ENCODE results near the gene NKX6-1. TPM values are rescaled to one million over a fixed set of nuclear protein-coding genes. Genes with fewer than 3 reads are reported as not detected.

Gene NKX6-1
- total RNA-seq = under 1 TPM in 1 of 4 donors, not detected in 3; 0.10 TPM

DNA sequence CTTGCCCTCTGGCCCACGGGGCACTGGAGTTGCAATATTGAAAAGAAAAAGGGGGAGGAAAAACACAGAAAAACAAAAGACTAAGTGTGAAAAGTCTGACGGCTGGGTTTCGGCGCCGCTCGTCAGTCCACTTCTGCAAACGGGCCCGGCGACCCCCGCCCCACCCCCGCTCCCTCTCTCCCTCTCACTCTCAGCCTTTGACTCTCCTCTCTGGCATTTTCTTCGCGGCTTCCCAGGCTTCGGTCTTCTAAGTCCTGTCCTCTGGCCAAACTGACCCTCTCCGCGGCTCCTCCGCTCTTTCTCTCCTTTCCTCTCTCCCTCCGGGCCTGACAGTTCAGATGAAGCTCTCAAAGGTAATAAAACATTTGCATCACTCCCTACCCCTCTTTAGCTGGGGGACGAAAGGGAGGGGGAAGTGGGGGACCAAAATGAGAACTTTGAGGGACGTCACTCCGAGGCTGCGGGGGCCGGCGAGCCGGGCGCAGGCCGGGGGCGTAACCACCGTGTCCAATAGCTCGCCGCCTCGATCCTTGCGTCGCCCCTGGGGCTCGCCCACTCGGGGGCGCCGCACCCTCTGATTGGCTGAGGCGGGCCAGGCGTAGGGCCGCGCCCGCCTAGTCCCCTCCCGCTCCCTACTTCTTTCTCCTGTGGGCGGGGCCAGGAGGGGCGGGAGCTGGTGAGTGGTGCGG, at the start of gene NKX6-1:
Gene NKX6-1 (minus strand): TSS at position 358 of the 689 bp plus-strand sequence. CDS start 1,064 bp downstream, outside the sequence.
- peak in 1 of 2 donors; percentile 91 for DNase-seq (ENCODE audit: low spot score in 2 of 2)
- intact Hi-C loops (cut with DNase I; ENCODE audit: low total_unique reads) = no loop called here
- 2 to 3% methylated on average over 46 to 47 of the region's 47 CpGs for WGBS, 2 donors
- H3K4me3 ChIP-seq (ENCODE audit: low read depth, poor library complexity, severe bottlenecking) = peak within 1 kb of the TSS; percentile 12
- no peak for TF ChIP-seq POLR2A (IDR thresholded peaks at IDR 0.05)
- TF ChIP-seq CTCF (IDR thresholded peaks at IDR 0.05) = no peak

DNA sequence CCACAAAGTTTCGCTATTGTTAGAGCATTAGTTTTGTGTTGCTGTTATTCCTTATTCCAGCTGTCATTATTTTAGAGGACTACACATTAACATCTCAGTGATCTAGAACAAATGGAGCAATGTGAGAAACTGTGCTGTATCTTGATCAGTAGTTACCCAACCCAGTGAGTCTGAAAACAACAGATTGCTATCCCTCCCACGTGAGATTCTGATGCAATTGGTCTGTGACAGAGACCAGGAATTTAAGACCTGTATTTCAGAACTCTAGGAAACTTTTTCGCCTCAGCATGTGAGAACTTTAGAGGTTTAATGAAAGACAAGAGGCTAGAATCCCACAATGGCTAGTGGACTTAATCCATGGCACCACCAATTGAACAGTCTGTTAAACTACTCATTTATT, 48.1 kb upstream of the NKX6-1 start:
- TF ChIP-seq CTCF (IDR thresholded peaks at IDR 0.05) (no peak), POLR2A (IDR thresholded peaks at IDR 0.05) (no peak)
- H3K4me3 ChIP-seq (ENCODE audit: low read depth, poor library complexity, severe bottlenecking) = no peak overlapping the region
- 72 to 80% methylated on average over 3 of the region's 3 CpGs for WGBS, 2 donors
- intact Hi-C loops (cut with DNase I; ENCODE audit: low total_unique reads) = no loop called here
- no peak for DNase-seq (ENCODE audit: low spot score in 2 of 2)

GRCh38 chr4:84545093-84545492, 46.0 kb upstream of the NKX6-1 start:
- intact Hi-C loops (cut with DNase I; ENCODE audit: low total_unique reads) = no loop called here
- no peak overlapping the region for H3K4me3 ChIP-seq (ENCODE audit: low read depth, poor library complexity, severe bottlenecking)
- DNase-seq (ENCODE audit: low spot score in 2 of 2) = no peak
- TF ChIP-seq CTCF (IDR thresholded peaks at IDR 0.05) (no peak), POLR2A (IDR thresholded peaks at IDR 0.05) (no peak)
- 72 to 82% methylated on average over 5 of the region's 5 CpGs for WGBS, 2 donors

DNA sequence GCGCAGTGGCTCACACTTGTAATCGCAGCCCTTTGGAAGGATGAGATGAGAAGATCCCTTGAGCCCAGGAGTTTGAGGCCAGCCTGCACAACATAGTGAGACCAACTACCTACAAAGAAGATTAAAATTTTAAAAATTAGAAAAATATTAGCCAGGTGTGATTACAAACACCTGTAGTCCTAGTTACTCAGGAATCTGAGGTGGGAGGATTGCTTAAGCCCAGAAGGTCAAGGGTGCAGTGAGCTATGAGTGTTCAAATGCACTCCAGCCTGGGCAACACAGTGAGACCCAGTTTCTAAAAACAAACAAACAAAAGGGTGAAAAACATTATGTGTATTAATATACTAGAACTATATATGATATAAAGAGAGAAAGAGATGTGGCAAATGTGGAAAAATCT, 36.8 kb upstream of the NKX6-1 start:
- no peak for DNase-seq (ENCODE audit: low spot score in 2 of 2)
- no peak overlapping the region for H3K4me3 ChIP-seq (ENCODE audit: low read depth, poor library complexity, severe bottlenecking)
- TF ChIP-seq POLR2A (IDR thresholded peaks at IDR 0.05) (no peak), CTCF (IDR thresholded peaks at IDR 0.05) (no peak)
- intact Hi-C loops (cut with DNase I; ENCODE audit: low total_unique reads) = no loop called here
- 94 to 100% methylated on average over 2 of the region's 2 CpGs for WGBS, 2 donors

- no peak overlapping the region for H3K4me3 ChIP-seq (ENCODE audit: low read depth, poor library complexity, severe bottlenecking)
- intact Hi-C loops (cut with DNase I; ENCODE audit: low total_unique reads) = no loop called here
- TF ChIP-seq POLR2A (IDR thresholded peaks at IDR 0.05) = no peak
- TF ChIP-seq CTCF (IDR thresholded peaks at IDR 0.05) = no peak
- WGBS, 2 donors = 78 to 85% methylated on average over 2 of the region's 2 CpGs
- no peak for DNase-seq (ENCODE audit: low spot score in 2 of 2)
Measured at GRCh38 chr4:84531689-84532088, 32.6 kb upstream of the NKX6-1 start.

DNA sequence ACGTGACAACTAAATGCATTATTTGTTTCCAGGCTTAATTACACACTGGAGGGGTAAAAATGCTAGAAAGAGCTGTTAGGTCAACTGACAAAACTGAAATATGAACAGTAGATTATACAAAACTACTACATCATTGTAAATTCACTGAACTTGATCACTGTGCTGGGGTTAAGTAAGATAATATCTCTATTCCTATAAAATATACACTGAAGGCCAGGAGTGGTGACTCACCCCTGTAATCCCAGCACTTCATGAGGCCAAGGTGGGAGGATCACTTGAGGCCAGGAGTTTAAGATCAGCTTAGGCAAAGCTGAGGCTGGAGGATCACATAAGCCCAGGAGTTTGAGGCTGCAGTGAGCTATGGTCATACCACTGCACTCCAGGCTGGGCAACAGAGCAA, 31.8 kb upstream of the NKX6-1 start:
- intact Hi-C loops (cut with DNase I; ENCODE audit: low total_unique reads) = no loop called here
- no peak overlapping the region for H3K4me3 ChIP-seq (ENCODE audit: low read depth, poor library complexity, severe bottlenecking)
- WGBS, 2 donors = 33 to 38% methylated on average over 1 of the region's 1 CpG
- DNase-seq (ENCODE audit: low spot score in 2 of 2) = no peak
- TF ChIP-seq POLR2A (IDR thresholded peaks at IDR 0.05) = no peak
- TF ChIP-seq CTCF (IDR thresholded peaks at IDR 0.05) = no peak

Measured in lower leg skin (tissue), 4 donors.